Activated CD4-positive, alpha-beta T cell treated with anti-CD3 and anti-CD28 coated beads, Interleukin-2, amount 50 U/mL, for 4 hours (primary cell): Measurements from ENCODE around the gene MGAM2.

ENCODE experiments used
- DNase-seq, 2 experiments: peaks; one replicate each; pipeline ENCODE4 v3.0.0-alpha.2; 2020

Gene MGAM2

GRCh38 chr7:142180426-142180825, 68.9 kb downstream of the MGAM2 start:
- DNase-seq = no peak

- no peak for DNase-seq
These were observed 69.7 kb downstream of the MGAM2 start for GRCh38 chr7:142181211-142181610.

- DNase-seq = no peak
These were observed 70.4 kb downstream of the MGAM2 start for GRCh38 chr7:142181966-142182365.

- DNase-seq = no peak
These were observed 73.6 kb downstream of the MGAM2 start for GRCh38 chr7:142185069-142185468.

- no peak for DNase-seq
These were observed 74.3 kb downstream of the MGAM2 start for GRCh38 chr7:142185801-142186200.

GRCh38 chr7:142188154-142188553, 76.6 kb downstream of the MGAM2 start:
- no peak for DNase-seq

GRCh38 chr7:142188846-142189245, 77.3 kb downstream of the MGAM2 start:
- DNase-seq = no peak

GRCh38 chr7:142194201-142194600, 82.7 kb downstream of the MGAM2 start:
- no peak for DNase-seq

- no peak for DNase-seq
These were observed 84.7 kb downstream of the MGAM2 start for GRCh38 chr7:142196066-142196840.

GRCh38 chr7:142200206-142200605, 88.7 kb downstream of the MGAM2 start:
- no peak for DNase-seq

- no peak for DNase-seq
These were observed 117.1 kb downstream of the MGAM2 start for GRCh38 chr7:142228537-142229104.

GRCh38 chr7:142231716-142232115, 120.2 kb downstream of the MGAM2 start:
- DNase-seq = no peak

GRCh38 chr7:142240546-142240945, 129.0 kb downstream of the MGAM2 start:
- DNase-seq = no peak

- DNase-seq = no peak
These were observed 132.3 kb downstream of the MGAM2 start for GRCh38 chr7:142243823-142244222.

- DNase-seq = no peak
These were observed 136.9 kb downstream of the MGAM2 start for GRCh38 chr7:142248166-142249160.

GRCh38 chr7:142249918-142250317, 138.4 kb downstream of the MGAM2 start:
- DNase-seq = no peak

- DNase-seq = no peak
These were observed 139.2 kb downstream of the MGAM2 start for GRCh38 chr7:142250705-142251104.

GRCh38 chr7:142257958-142258357, 146.4 kb downstream of the MGAM2 start, which contains the start of gene PRSS58:
PRSS58 (minus strand) TSS chr7:142258058; CDS start chr7:142257707, 351 bp downstream.
- no peak for DNase-seq

- no peak for DNase-seq
These were observed 152.3 kb downstream of the MGAM2 start for GRCh38 chr7:142263598-142264380.
